T-helper 2 cell treated with Interferon-gamma antibody and Interleukin-4, amounts not matched to agents 5 μg/mL and 100 μg/mL, for 36 hours (primary cell): Measurements from ENCODE around the gene GRID1.

Experiments used
- DNase-seq: peaks from one replicate; pipeline ENCODE4 v3.0.0; 2021; ENCODE audit warnings: low spot score
- H3K27ac Mint-ChIP-seq: one replicate; pipeline ENCODE4 v1.8.0; 2021; ENCODE audit warnings: mild to moderate bottlenecking, mixed read lengths
- H3K27me3 Mint-ChIP-seq: one replicate; pipeline ENCODE4 v1.8.0; 2021; ENCODE audit warnings: low read depth, mixed read lengths
- H3K36me3 Mint-ChIP-seq: one replicate; pipeline ENCODE4 v1.8.0; 2021; ENCODE audit warnings: low read depth, mixed read lengths
- H3K4me1 Mint-ChIP-seq: one replicate; pipeline ENCODE4 v1.8.0; 2021; ENCODE audit warnings: low read depth, mixed read lengths
- H3K4me3 Mint-ChIP-seq: one replicate; pipeline ENCODE4 v1.8.0; 2022; ENCODE audit warnings: mild to moderate bottlenecking, moderate library complexity, mixed read lengths
- H3K9me3 Mint-ChIP-seq: one replicate; pipeline ENCODE4 v1.8.0; 2021; ENCODE audit warnings: mixed read lengths

The GRID1 gene

GRCh38 chr10:86292462-86293395 is 73.9 kb downstream of the GRID1 start:
- Mint-ChIP-seq H3K4me3 (no peak overlapping the region), H3K4me1 (no peaks in the 10 kb centered on the region), H3K27me3 (no peaks in the 10 kb centered on the region), H3K36me3 (no peaks in the 10 kb centered on the region), H3K9me3 (no peaks in the 10 kb centered on the region), H3K27ac (no peak overlapping the region)
- DNase-seq = no peak

- Mint-ChIP-seq H3K4me1 (no peaks in the 10 kb centered on the region), H3K36me3 (no peaks in the 10 kb centered on the region), H3K27ac (no peak overlapping the region), H3K4me3 (no peak overlapping the region), H3K9me3 (no peaks in the 10 kb centered on the region), H3K27me3 (no peaks in the 10 kb centered on the region)
- DNase-seq = no peak
Observed at GRCh38 chr10:86291616-86292340, 74.8 kb downstream of the GRID1 start.

- no peak for DNase-seq
- no peaks in the 10 kb centered on the region for H3K9me3 Mint-ChIP-seq
- H3K27me3 Mint-ChIP-seq = no peaks in the 10 kb centered on the region
- H3K36me3 Mint-ChIP-seq = no peaks in the 10 kb centered on the region
- no peak overlapping the region for H3K4me3 Mint-ChIP-seq
- no peaks in the 10 kb centered on the region for H3K4me1 Mint-ChIP-seq
- H3K27ac Mint-ChIP-seq = no peak overlapping the region
Observed at GRCh38 chr10:86290933-86291615, 75.5 kb downstream of the GRID1 start.

GRCh38 chr10:86289577-86289868 is 77.1 kb downstream of the GRID1 start:
- Mint-ChIP-seq H3K4me3 (no peak overlapping the region), H3K4me1 (no peaks in the 10 kb centered on the region), H3K9me3 (no peaks in the 10 kb centered on the region), H3K27ac (no peak overlapping the region), H3K27me3 (no peaks in the 10 kb centered on the region), H3K36me3 (no peaks in the 10 kb centered on the region)
- DNase-seq = no peak

- no peak for DNase-seq
- no peaks in the 10 kb centered on the region for H3K27me3 Mint-ChIP-seq
- H3K4me1 Mint-ChIP-seq = no peaks in the 10 kb centered on the region
- no peak overlapping the region for H3K27ac Mint-ChIP-seq
- no peaks in the 10 kb centered on the region for H3K36me3 Mint-ChIP-seq
- H3K4me3 Mint-ChIP-seq = no peak overlapping the region
- no peaks in the 10 kb centered on the region for H3K9me3 Mint-ChIP-seq
Observed at GRCh38 chr10:86288695-86289576, 77.7 kb downstream of the GRID1 start.

GRCh38 chr10:86287966-86288579 is 78.5 kb downstream of the GRID1 start:
- Mint-ChIP-seq H3K9me3 (no peaks in the 10 kb centered on the region), H3K36me3 (no peaks in the 10 kb centered on the region), H3K4me1 (no peaks in the 10 kb centered on the region), H3K4me3 (no peak overlapping the region), H3K27me3 (no peaks in the 10 kb centered on the region), H3K27ac (no peak overlapping the region)
- no peak for DNase-seq

GRCh38 chr10:86287110-86287793 is 79.3 kb downstream of the GRID1 start:
- no peak for DNase-seq
- no peaks in the 10 kb centered on the region for H3K4me1 Mint-ChIP-seq
- no peaks in the 10 kb centered on the region for H3K27me3 Mint-ChIP-seq
- no peak overlapping the region for H3K4me3 Mint-ChIP-seq
- H3K9me3 Mint-ChIP-seq = no peaks in the 10 kb centered on the region
- H3K27ac Mint-ChIP-seq = no peak overlapping the region
- no peaks in the 10 kb centered on the region for H3K36me3 Mint-ChIP-seq

- Mint-ChIP-seq H3K36me3 (no peaks in the 10 kb centered on the region), H3K4me3 (no peak overlapping the region), H3K9me3 (no peaks in the 10 kb centered on the region), H3K27ac (no peak overlapping the region), H3K4me1 (no peaks in the 10 kb centered on the region), H3K27me3 (no peaks in the 10 kb centered on the region)
- DNase-seq = no peak
Observed at GRCh38 chr10:86286236-86287109, 80.1 kb downstream of the GRID1 start.

- no peaks in the 10 kb centered on the region for H3K27me3 Mint-ChIP-seq
- H3K36me3 Mint-ChIP-seq = no peaks in the 10 kb centered on the region
- no peak for DNase-seq
- no peak overlapping the region for H3K4me3 Mint-ChIP-seq
- no peaks in the 10 kb centered on the region for H3K4me1 Mint-ChIP-seq
- no peak overlapping the region for H3K27ac Mint-ChIP-seq
- H3K9me3 Mint-ChIP-seq = no peaks in the 10 kb centered on the region
Observed at GRCh38 chr10:86285136-86285790, 81.3 kb downstream of the GRID1 start.

GRCh38 chr10:86284355-86285105 is 82.1 kb downstream of the GRID1 start:
- H3K4me3 Mint-ChIP-seq = no peak overlapping the region

GRCh38 chr10:86283466-86284287 is 82.9 kb downstream of the GRID1 start:
- Mint-ChIP-seq H3K4me1 (no peaks in the 10 kb centered on the region), H3K4me3 (no peak overlapping the region), H3K27ac (no peak overlapping the region), H3K36me3 (no peaks in the 10 kb centered on the region), H3K27me3 (no peaks in the 10 kb centered on the region), H3K9me3 (no peaks in the 10 kb centered on the region)
- DNase-seq = no peak

More at GRCh38 chr10:86284355-86285105, 82.1 kb downstream of the GRID1 start:
- Mint-ChIP-seq H3K4me1 (no peaks in the 10 kb centered on the region), H3K36me3 (no peaks in the 10 kb centered on the region), H3K27ac (no peak overlapping the region), H3K27me3 (no peaks in the 10 kb centered on the region), H3K9me3 (no peaks in the 10 kb centered on the region)
- no peak for DNase-seq
